Calu3 (cell line): ENCODE data around the gene EIF5. TPM values are rescaled to one million over a fixed set of nuclear protein-coding genes. Genes with fewer than 3 reads are reported as not detected.

Experiments used
- BruUV-seq: library from RNA; stranded (reverse); fragments of 400-500 nt; replicated peaks from 2 replicates; lab custom pipeline; 2021; lab: Mats Ljungman, UMichigan
- CTCF ChIA-PET: fragments of 300-600 bp; sonication (Branson Sonifier 250); formaldehyde crosslinking; loops from one replicate; lab custom pipeline; 2022; ENCODE audit warnings: antibody characterized with exemption; lab: Charles Lee
- DNase-seq: peaks from one replicate; pipeline ENCODE4 v3.0.0; 2022
- H3K27ac Mint-ChIP-seq: one replicate; pipeline ENCODE4 v1.8.0; 2022; ENCODE audit warnings: mixed read lengths; ENCODE audit not compliant: unreplicated experiment
- H3K27me3 Mint-ChIP-seq: one replicate; pipeline ENCODE4 v1.8.0; 2022; ENCODE audit warnings: mixed read lengths; ENCODE audit not compliant: unreplicated experiment
- H3K36me3 Mint-ChIP-seq: one replicate; pipeline ENCODE4 v1.8.0; 2022; ENCODE audit warnings: mild to moderate bottlenecking, moderate library complexity, mixed read lengths; ENCODE audit not compliant: insufficient read depth, unreplicated experiment
- H3K4me1 Mint-ChIP-seq: one replicate; pipeline ENCODE4 v1.8.0; 2022; ENCODE audit warnings: mild to moderate bottlenecking, low read depth, mixed read lengths; ENCODE audit not compliant: unreplicated experiment
- H3K4me3 Mint-ChIP-seq: one replicate; pipeline ENCODE4 v1.8.0; 2022; ENCODE audit warnings: mild to moderate bottlenecking, low read depth, moderate library complexity, mixed read lengths; ENCODE audit not compliant: unreplicated experiment
- H3K9me3 Mint-ChIP-seq: one replicate; pipeline ENCODE4 v1.8.0; 2022; ENCODE audit warnings: low read depth, mixed read lengths; ENCODE audit not compliant: unreplicated experiment
- CTCF ChIP-seq: fragments of 200-600 bp; IDR thresholded peaks from one replicate; pipeline ENCODE4 v1.8.0; 2022; ENCODE audit warnings: antibody characterized with exemption; ENCODE audit not compliant: unreplicated experiment
- intact Hi-C: fragments of 100-400 bp; cut with micrococcal nuclease; formaldehyde crosslinking; loops from one replicate; pipeline ENCODE4 v1.10.0; 2022; ENCODE audit not compliant: unreplicated experiment
- total RNA-seq: library from RNA; stranded (reverse); gene quantifications from 2 replicates; pipeline ENCODE4 v1.2.3, GENCODE V29; 2022

EIF5 gene
- total RNA-seq, 1 experiment from 2014 or later = 328 TPM

DNA sequence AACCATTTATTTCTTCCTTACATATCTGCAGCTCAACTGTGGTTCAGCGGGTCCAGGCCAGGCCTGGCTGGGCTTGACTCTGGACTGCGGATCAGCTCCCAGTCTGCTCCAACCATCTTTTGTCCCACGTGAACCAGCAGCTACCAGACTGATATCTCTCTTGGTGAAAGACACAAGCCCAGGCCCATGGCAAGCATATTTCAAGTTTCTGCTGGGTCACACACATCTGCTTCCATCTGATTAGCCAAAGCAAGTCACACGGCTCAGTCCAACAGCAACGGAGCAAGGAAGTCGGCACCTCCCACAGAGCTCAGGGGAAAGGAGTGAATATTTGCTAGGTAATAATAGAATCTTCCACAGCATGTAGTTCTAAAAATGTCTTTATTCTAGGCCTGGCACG is 26.5 kb downstream of the EIF5 start:
- Mint-ChIP-seq H3K4me3 (no peak overlapping the region), H3K27ac (no peak overlapping the region), H3K27me3 (no peaks in the 10 kb centered on the region), H3K36me3 (peaks cover 7% of the 10 kb centered on the region), H3K9me3 (peaks cover 12% of the 10 kb centered on the region), H3K4me1 (peaks cover 9% of the 10 kb centered on the region)
- CTCF ChIA-PET = interaction anchor here (0.6 kb wide), 1 partner anchor 12 kb away, joined by 3 read pairs; no protein-coding TSS in a partner anchor
- no TSS peak for BruUV-seq
- TF ChIP-seq CTCF = no peak
- no peak for DNase-seq
- intact Hi-C loops = no loop called here

- no peaks in the 10 kb centered on the region for H3K27me3 Mint-ChIP-seq
- peak overlapping the region; percentile 93 for H3K27ac Mint-ChIP-seq
- intact Hi-C loops = no loop called here
- TF ChIP-seq CTCF = no peak
- peaks cover 12% of the 10 kb centered on the region for H3K9me3 Mint-ChIP-seq
- H3K4me3 Mint-ChIP-seq = no peak overlapping the region
- no TSS peak for BruUV-seq
- H3K4me1 Mint-ChIP-seq = peaks cover 5% of the 10 kb centered on the region
- DNase-seq = peak; percentile 52
- peaks cover 7% of the 10 kb centered on the region for H3K36me3 Mint-ChIP-seq
- CTCF ChIA-PET = no interaction called here
Observed at GRCh38 chr14:103361867-103362266, 27.8 kb downstream of the EIF5 start.

- BruUV-seq = no TSS peak
- no peak for TF ChIP-seq CTCF
- H3K27ac Mint-ChIP-seq = peak overlapping the region; percentile 93
- no peak overlapping the region for H3K4me3 Mint-ChIP-seq
- no peak for DNase-seq
- CTCF ChIA-PET = interaction anchor here (0.7 kb wide), 1 partner anchor 550 kb away, joined by 4 read pairs; no protein-coding TSS in a partner anchor
- no peaks in the 10 kb centered on the region for H3K27me3 Mint-ChIP-seq
- peaks cover 7% of the 10 kb centered on the region for H3K36me3 Mint-ChIP-seq
- H3K9me3 Mint-ChIP-seq = peaks cover 12% of the 10 kb centered on the region
- no peaks in the 10 kb centered on the region for H3K4me1 Mint-ChIP-seq
- intact Hi-C loops = no loop called here
Observed at GRCh38 chr14:103362780-103363179, 28.7 kb downstream of the EIF5 start.

DNA sequence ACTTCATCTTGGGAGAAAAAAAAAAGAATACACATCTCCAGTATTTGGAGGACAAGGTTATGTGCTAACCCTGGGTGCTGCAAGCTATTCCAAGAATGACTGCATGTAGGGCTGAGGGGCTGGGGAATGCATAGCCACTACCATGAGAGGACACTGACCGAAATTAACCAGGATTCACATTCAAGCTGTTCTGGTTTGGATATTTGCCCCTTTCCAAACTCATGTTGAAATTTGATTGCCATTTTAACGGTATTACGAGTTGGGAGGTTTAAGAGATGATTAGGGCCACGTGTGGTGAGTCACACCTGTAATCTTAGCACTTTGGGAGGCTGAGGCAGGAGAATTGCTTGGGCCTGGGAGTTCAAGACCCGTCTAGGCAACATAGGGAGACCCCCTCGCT is 32.7 kb downstream of the EIF5 start:
- CTCF ChIA-PET = no interaction called here
- Mint-ChIP-seq H3K4me1 (no peaks in the 10 kb centered on the region), H3K36me3 (peaks cover 4% of the 10 kb centered on the region), H3K4me3 (no peak overlapping the region), H3K27ac (no peak overlapping the region), H3K27me3 (no peaks in the 10 kb centered on the region), H3K9me3 (peaks cover 9% of the 10 kb centered on the region)
- intact Hi-C loops = no loop called here
- no peak for DNase-seq
- BruUV-seq = no TSS peak
- TF ChIP-seq CTCF = no peak
